ENCODE results near the gene ATG16L1.

ATG16L1 gene

DNA sequence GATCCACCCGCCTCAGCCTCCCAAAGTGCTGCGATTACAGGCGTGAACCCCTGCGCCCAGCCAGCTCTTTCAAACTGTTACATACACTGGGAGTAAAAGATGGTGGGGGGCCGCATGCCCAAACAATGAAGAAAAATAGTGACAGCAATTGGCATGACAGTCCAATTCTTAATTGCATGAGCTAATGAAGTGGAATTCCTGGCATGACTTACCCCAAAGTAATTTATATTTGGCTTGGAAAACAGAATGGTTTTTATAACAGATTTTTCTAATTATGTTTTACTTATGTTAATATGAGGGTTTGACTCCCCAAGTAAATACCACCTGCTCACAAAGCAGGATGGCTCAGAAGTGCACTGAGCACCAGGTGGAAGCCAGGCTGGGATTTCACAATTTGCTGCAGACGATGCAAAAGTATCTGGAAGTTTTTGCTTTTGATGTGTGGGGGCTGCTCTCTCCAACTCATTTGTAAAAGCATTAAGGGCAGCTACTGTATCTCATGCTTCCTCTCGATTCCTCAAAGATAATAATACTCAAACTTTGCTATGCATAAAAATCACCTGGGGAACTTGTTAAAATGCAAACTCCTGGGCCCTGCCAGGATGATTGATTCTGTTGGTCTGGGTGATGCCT is 24.0 kb upstream of the ATG16L1 start:
- no peak overlapping the region for H3K4me3 ChIP-seq (ENCODE audit: low read depth, low read length)
- DNase-seq (ENCODE audit: low read depth) = no peak
- TF ChIP-seq, protein P1, sequence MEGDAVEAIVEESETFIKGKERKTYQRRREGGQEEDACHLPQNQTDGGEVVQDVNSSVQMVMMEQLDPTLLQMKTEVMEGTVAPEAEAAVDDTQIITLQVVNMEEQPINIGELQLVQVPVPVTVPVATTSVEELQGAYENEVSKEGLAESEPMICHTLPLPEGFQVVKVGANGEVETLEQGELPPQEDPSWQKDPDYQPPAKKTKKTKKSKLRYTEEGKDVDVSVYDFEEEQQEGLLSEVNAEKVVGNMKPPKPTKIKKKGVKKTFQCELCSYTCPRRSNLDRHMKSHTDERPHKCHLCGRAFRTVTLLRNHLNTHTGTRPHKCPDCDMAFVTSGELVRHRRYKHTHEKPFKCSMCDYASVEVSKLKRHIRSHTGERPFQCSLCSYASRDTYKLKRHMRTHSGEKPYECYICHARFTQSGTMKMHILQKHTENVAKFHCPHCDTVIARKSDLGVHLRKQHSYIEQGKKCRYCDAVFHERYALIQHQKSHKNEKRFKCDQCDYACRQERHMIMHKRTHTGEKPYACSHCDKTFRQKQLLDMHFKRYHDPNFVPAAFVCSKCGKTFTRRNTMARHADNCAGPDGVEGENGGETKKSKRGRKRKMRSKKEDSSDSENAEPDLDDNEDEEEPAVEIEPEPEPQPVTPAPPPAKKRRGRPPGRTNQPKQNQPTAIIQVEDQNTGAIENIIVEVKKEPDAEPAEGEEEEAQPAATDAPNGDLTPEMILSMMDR (IDR thresholded peaks at IDR 0.05; ENCODE audit: low read depth, low read length, missing control alignments) = no peak

DNA sequence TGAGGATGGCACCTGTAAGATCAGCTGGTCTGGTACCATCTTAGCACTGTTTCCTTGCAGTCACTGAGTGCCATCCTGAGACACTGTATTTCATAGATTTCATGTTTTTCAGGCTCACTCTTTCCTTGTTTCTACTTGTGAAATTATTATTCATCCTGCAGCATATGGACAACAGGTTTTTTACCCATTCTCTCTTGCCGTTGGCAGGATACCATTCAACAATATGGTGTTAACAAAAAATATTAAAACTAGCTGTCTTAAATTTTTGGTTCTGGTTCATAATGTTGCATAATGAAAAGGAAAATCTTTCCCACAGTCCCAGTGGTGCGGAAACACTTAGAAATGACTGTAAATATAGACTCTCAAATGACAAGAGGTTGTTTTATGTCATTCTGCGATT is 23.1 kb upstream of the ATG16L1 start:
- H3K4me3 ChIP-seq (ENCODE audit: low read depth, low read length) = no peak overlapping the region
- TF ChIP-seq, protein P1 (IDR thresholded peaks at IDR 0.05; ENCODE audit: low read depth, low read length, missing control alignments) = no peak

DNA sequence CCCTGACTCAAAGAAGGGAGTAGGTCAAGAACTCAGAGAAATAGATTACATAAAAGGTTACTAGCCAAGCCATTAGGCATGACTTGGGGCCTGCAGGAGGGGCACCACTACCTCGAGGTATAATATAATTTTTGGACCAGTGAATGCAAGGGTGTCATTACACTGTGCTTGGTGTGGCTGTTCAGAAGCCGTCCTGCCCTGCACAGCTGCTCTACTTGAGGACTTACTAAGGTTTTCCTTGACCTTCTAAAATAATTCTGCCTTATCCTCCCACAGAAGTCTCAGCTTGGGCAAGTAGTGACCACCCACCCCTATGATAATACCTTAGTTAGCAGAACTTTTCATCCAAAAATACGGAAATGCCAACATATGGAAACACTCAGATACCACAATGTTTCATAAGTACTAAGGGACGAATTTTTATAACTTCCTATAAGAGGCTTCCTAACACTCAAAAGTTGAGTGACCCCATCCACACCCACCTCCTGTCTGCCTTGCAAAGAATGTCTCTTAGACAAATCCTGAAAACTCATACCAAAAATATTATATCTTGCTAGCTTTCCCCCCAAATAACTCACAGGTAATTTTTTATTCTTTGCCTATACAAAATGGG is 17.7 kb upstream of the ATG16L1 start:
- DNase-seq (ENCODE audit: low read depth) = no peak
- no peak overlapping the region for H3K4me3 ChIP-seq (ENCODE audit: low read depth, low read length)
- TF ChIP-seq, protein P1 (IDR thresholded peaks at IDR 0.05; ENCODE audit: low read depth, low read length, missing control alignments) = no peak

More for the DNA sequence above, 23.1 kb upstream of the ATG16L1 start:
- no peak for DNase-seq (ENCODE audit: low read depth)

DNA sequence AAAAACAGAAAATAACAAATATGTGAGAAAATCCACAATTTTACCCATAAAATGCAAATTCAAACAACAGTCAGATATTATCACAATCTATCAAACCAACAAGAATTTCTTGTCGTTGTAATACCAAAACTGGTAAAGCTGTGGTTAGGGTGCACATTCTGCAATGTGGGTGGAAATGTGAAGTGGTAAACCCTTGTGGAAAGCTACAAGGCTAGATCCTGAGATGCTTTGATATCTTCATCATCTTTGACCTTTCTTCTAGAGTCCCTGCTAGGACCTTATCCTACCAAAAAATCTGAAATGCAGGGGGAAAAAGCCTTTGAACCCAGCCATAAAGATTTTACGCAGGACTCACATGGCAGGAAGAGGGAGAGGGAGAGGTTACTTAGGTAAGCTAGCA is 17.2 kb upstream of the ATG16L1 start:
- TF ChIP-seq, protein P1 (IDR thresholded peaks at IDR 0.05; ENCODE audit: low read depth, low read length, missing control alignments) = no peak
- DNase-seq (ENCODE audit: low read depth) = no peak
- no peak overlapping the region for H3K4me3 ChIP-seq (ENCODE audit: low read depth, low read length)

GRCh38 chr2:233234996-233235395 is 16.5 kb upstream of the ATG16L1 start:
- no peak overlapping the region for H3K4me3 ChIP-seq (ENCODE audit: low read depth, low read length)
- TF ChIP-seq, protein P1 (IDR thresholded peaks at IDR 0.05; ENCODE audit: low read depth, low read length, missing control alignments) = no peak
- no peak for DNase-seq (ENCODE audit: low read depth)

DNA sequence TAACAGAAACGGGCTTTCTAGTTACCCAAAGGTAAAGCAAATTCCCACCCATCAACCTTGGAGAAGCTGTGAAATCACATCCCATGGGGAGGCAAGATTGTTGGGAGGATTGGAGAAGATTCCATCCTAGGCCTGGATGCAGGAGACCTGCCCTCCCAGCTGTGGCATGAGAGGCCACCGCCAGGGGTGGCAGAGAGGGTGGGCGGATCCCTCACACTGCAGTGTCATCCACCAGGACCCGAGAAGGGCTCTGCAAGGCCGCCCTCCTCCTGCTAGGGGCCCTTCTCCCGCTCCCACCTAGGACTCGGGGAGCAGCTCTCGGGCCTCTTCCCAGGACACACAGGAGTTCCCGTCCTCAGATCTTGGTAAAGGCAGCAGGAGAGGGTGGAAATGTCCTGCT is 15.5 kb upstream of the ATG16L1 start:
- H3K4me3 ChIP-seq (ENCODE audit: low read depth, low read length) = no peak overlapping the region
- TF ChIP-seq, protein P1 (IDR thresholded peaks at IDR 0.05; ENCODE audit: low read depth, low read length, missing control alignments) = no peak
- no peak for DNase-seq (ENCODE audit: low read depth)
